Mucosa of descending colon (tissue), 3 donors: ENCODE data around the gene CLEC1A. TPM values are rescaled to one million over a fixed set of nuclear protein-coding genes. Genes with fewer than 3 reads are reported as not detected.

Experiments
- ATAC-seq: fragments of 200-7000 bp; cut with Tn5 transposase; one replicate; pipeline ENCODE4 v1.9.1; 2020; ENCODE audit warnings: mild to moderate bottlenecking, moderate library complexity
- DNase-seq, 3 donors: peaks; one replicate each; pipeline ENCODE4 v3.0.0-alpha.2; 2020
- H3K36me3 ChIP-seq: fragments of 200-600 bp; one replicate; pipeline ENCODE4 v1.8.0; 2021; ENCODE audit warnings: low read depth, mild to moderate bottlenecking
- H3K4me1 ChIP-seq: fragments of 200-600 bp; one replicate; pipeline ENCODE4 v1.8.0; 2021; ENCODE audit warnings: low read depth, mild to moderate bottlenecking
- H3K4me3 ChIP-seq: fragments of 200-600 bp; one replicate; pipeline ENCODE4 v1.8.0; 2021; ENCODE audit warnings: mild to moderate bottlenecking
- H3K9me3 ChIP-seq: fragments of 200-600 bp; one replicate; pipeline ENCODE4 v1.8.0; 2021; ENCODE audit warnings: mild to moderate bottlenecking
- intact Hi-C, 2 donors: fragments of 100-400 bp; cut with DNase I in 1 of 2; cut with micrococcal nuclease in 1 of 2; formaldehyde crosslinking; loops; one replicate each; pipeline versions ENCODE4 v1.11.0 to v1.11.1; 2022; cut with DNase I, micrococcal nuclease
- total RNA-seq, 3 donors: library from RNA; stranded (reverse); fragmentation: NEBNext Ultra II Directional in 2 of 3; extraction: Animal tissue kit (Norgen Biotek cat#: 25700) in 2 of 3; gene quantifications; one replicate each; pipeline versions ENCODE4 v1.2.1 to v1.2.4, GENCODE V29; 2021 to 2023
- TF ChIP-seq, protein P1 (sequence below): fragments of 200-600 bp; IDR thresholded peaks from one replicate; pipeline ENCODE4 v1.8.0; 2022; ENCODE audit warnings: antibody characterized with exemption, mild to moderate bottlenecking
- donor health status: DM: no; HTN: no; CAD: no; lungs with moderate emphysema.
- donor health status: DM: no; HTN: no; CAD: no.
- donor health status: DM: no; HTN: yes; CAD: no.

CLEC1A gene
- total RNA-seq, 3 donors from 2014 or later: 0.67 to 2.8 (median 1.2) TPM

DNA sequence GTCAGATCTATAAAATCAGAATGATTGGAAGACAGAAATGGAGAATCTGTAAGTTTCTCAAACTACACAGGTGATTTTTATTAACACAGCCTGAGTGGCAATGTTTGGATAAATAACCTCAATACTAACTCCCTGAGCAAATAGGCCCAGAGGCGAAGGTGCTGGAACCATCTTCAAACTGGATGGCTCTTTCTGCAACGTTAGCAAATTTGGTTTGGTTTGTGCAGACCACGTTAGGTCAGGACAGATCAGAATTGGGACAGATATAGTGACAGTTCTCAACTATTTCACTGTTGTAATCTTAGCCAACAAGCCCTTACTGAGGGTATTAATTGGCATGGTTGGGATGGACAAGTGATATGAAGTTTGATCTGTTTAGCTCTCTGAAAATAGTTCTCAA, 77.4 kb downstream of the CLEC1A start:
- TF ChIP-seq, protein P1, sequence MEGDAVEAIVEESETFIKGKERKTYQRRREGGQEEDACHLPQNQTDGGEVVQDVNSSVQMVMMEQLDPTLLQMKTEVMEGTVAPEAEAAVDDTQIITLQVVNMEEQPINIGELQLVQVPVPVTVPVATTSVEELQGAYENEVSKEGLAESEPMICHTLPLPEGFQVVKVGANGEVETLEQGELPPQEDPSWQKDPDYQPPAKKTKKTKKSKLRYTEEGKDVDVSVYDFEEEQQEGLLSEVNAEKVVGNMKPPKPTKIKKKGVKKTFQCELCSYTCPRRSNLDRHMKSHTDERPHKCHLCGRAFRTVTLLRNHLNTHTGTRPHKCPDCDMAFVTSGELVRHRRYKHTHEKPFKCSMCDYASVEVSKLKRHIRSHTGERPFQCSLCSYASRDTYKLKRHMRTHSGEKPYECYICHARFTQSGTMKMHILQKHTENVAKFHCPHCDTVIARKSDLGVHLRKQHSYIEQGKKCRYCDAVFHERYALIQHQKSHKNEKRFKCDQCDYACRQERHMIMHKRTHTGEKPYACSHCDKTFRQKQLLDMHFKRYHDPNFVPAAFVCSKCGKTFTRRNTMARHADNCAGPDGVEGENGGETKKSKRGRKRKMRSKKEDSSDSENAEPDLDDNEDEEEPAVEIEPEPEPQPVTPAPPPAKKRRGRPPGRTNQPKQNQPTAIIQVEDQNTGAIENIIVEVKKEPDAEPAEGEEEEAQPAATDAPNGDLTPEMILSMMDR: no peak
- intact Hi-C loops: no loop called here
- Histone ChIP-seq H3K9me3 (no peaks in the 10 kb centered on the region), H3K4me3 (no peak overlapping the region), H3K36me3 (no peaks in the 10 kb centered on the region), H3K4me1 (no peaks in the 10 kb centered on the region)
- no peak for ATAC-seq
- DNase-seq: no peak

Other genes with a start within 250 kb of the CLEC1A start
- 1 to 10 TPM; 3.5 to 7.3 (median 6.5) TPM for gene CLEC2B, start 229.6 kb downstream of the CLEC1A start, total RNA-seq
- under 1 TPM in 1 of 3 donors, not detected in 2; 0.43 TPM for gene KLRF2, start 217.5 kb downstream of the CLEC1A start, total RNA-seq
- not detected for gene CLEC2A, start 166.6 kb downstream of the CLEC1A start, total RNA-seq
- 1 to 10 TPM in 1 of 3 donors, under 1 TPM in 2; 0.41 to 2.6 (median 0.89) TPM for gene CLEC12A, start 127.6 kb downstream of the CLEC1A start, total RNA-seq
- not detected for gene CLEC1B, start 99.9 kb downstream of the CLEC1A start, total RNA-seq
- gene CLEC12B, start 88.4 kb downstream of the CLEC1A start, total RNA-seq: not detected
- gene CLEC9A, start 68.3 kb downstream of the CLEC1A start, total RNA-seq: under 1 TPM in 2 of 3 donors, not detected in 1; 0.39 to 0.47 TPM
- 10 to 100 TPM in 1 of 3 donors, 1 to 10 TPM in 2; 3.1 to 12.0 (median 6.3) TPM for gene CLEC7A, start 31.2 kb upstream of the CLEC1A start, total RNA-seq
- gene OLR1, start 73.1 kb upstream of the CLEC1A start, total RNA-seq: under 1 TPM in 1 of 3 donors, not detected in 2; 0.63 TPM
- under 1 TPM in 1 of 3 donors, not detected in 2; 0.10 TPM for gene TMEM52B, start 80.0 kb upstream of the CLEC1A start, total RNA-seq
- 10 to 100 TPM; 34.4 to 93.4 (median 41.0) TPM for gene GABARAPL1, start 113.9 kb upstream of the CLEC1A start, total RNA-seq
- 1 to 10 TPM; 2.3 to 3.7 (median 3.6) TPM for gene KLRD1, start 208.9 kb upstream of the CLEC1A start, total RNA-seq